Measurements from ENCODE around the gene DROSHA. TPM values are rescaled to one million over a fixed set of nuclear protein-coding genes. Genes with fewer than 3 reads are reported as not detected.

DROSHA gene
- total RNA-seq, 1 experiment from 2014 or later, result 162 TPM

DNA sequence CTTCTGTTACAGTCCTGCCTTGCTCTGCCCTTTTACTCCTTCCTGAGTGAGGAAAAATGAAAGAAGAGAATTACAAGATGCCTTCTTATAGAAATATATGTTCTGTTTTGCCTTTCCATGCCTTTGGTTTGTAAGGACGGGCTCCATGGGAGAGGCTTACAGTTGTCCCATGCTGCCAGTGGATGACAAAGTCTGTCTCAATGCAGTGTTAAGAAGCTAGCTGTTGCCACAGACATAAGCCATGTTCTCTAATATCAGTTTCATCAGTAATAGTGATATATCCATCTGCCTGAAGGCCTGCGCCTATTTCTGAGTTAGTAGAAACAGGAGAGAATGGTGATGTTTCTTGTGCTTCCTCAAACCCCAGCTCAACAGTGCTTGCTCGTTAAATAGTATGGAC is 28.0 kb upstream of the DROSHA start:
- Histone ChIP-seq H3K9me3 (ENCODE audit: insufficient read depth, low read depth) (no peaks in the 10 kb centered on the region), H3K27ac (no peak overlapping the region), H4K20me1 (ENCODE audit: insufficient read depth) (no peaks in the 10 kb centered on the region), H3K4me1 (replicated peaks; ENCODE audit: insufficient read depth) (no peaks in the 10 kb centered on the region), H3K27me3 (ENCODE audit: insufficient read depth, low read depth) (no peaks in the 10 kb centered on the region), H3K4me2 (no peak overlapping the region), H3K4me3 (no peak overlapping the region), H2AFZ (no peak overlapping the region), H3K36me3 (ENCODE audit: low read depth) (no peaks in the 10 kb centered on the region), H3K79me2 (ENCODE audit: low read depth) (no peaks in the 10 kb centered on the region), H3F3A (ENCODE audit: insufficient read depth, low read depth) (no peaks in the 10 kb centered on the region), H3K9me2 (ENCODE audit: insufficient read depth) (no peaks in the 10 kb centered on the region)
- ChIA-PET POLR2A (ENCODE audit: unreplicated experiment) (no interaction called here), CTCF (no interaction called here)
- TF ChIP-seq, protein P1, sequence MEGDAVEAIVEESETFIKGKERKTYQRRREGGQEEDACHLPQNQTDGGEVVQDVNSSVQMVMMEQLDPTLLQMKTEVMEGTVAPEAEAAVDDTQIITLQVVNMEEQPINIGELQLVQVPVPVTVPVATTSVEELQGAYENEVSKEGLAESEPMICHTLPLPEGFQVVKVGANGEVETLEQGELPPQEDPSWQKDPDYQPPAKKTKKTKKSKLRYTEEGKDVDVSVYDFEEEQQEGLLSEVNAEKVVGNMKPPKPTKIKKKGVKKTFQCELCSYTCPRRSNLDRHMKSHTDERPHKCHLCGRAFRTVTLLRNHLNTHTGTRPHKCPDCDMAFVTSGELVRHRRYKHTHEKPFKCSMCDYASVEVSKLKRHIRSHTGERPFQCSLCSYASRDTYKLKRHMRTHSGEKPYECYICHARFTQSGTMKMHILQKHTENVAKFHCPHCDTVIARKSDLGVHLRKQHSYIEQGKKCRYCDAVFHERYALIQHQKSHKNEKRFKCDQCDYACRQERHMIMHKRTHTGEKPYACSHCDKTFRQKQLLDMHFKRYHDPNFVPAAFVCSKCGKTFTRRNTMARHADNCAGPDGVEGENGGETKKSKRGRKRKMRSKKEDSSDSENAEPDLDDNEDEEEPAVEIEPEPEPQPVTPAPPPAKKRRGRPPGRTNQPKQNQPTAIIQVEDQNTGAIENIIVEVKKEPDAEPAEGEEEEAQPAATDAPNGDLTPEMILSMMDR (conservative IDR thresholded peaks at IDR 0.05), result no peak
- TF ChIP-seq EZH2 (IDR thresholded peaks at IDR 0.05; ENCODE audit: low read depth), result no peak
- BruUV-seq (replicated peaks), result no TSS peak
- no peak for DNase-seq
- intact Hi-C loops (cut with micrococcal nuclease; ENCODE audit: unreplicated experiment), result no loop called here

DNA sequence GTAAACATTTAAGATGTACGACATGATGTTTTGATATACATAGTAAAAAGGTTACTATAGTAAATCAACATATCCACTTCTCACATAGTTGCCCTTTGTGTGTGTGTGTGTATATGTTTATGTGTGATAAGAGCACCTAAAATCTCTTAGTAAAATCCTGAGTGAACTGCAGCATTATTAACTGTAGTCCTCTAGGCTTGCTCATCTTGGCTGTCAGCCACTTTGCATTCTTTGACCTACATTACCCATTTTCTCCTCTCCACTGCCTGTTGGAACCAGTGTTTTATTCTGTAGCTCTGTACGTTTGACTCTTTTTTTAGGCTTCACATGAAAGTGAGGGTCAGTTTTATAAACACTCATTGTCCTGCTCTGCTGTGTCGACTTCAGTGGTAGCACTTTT is 24.6 kb upstream of the DROSHA start:
- no peak overlapping the region for H3K27ac ChIP-seq
- POLR2A ChIA-PET (ENCODE audit: unreplicated experiment), result no interaction called here
- H3K9me3 ChIP-seq (ENCODE audit: insufficient read depth, low read depth), result no peaks in the 10 kb centered on the region
- TF ChIP-seq EZH2 (IDR thresholded peaks at IDR 0.05; ENCODE audit: low read depth), result no peak
- TF ChIP-seq, protein P1 (conservative IDR thresholded peaks at IDR 0.05), result no peak
- no peak overlapping the region for H2AFZ ChIP-seq
- H3K9me2 ChIP-seq (ENCODE audit: insufficient read depth), result no peaks in the 10 kb centered on the region
- H3K4me1 ChIP-seq (replicated peaks; ENCODE audit: insufficient read depth), result no peaks in the 10 kb centered on the region
- H3K4me2 ChIP-seq, result no peak overlapping the region
- no peak overlapping the region for H3K4me3 ChIP-seq
- BruUV-seq (replicated peaks), result no TSS peak
- CTCF ChIA-PET, result no interaction called here
- DNase-seq, result no peak
- no peaks in the 10 kb centered on the region for H3K27me3 ChIP-seq (ENCODE audit: insufficient read depth, low read depth)
- H3K79me2 ChIP-seq (ENCODE audit: low read depth), result no peaks in the 10 kb centered on the region
- no peaks in the 10 kb centered on the region for H4K20me1 ChIP-seq (ENCODE audit: insufficient read depth)
- intact Hi-C loops (cut with micrococcal nuclease; ENCODE audit: unreplicated experiment), result no loop called here
- H3F3A ChIP-seq (ENCODE audit: insufficient read depth, low read depth), result no peaks in the 10 kb centered on the region
- H3K36me3 ChIP-seq (ENCODE audit: low read depth), result no peaks in the 10 kb centered on the region

DNA sequence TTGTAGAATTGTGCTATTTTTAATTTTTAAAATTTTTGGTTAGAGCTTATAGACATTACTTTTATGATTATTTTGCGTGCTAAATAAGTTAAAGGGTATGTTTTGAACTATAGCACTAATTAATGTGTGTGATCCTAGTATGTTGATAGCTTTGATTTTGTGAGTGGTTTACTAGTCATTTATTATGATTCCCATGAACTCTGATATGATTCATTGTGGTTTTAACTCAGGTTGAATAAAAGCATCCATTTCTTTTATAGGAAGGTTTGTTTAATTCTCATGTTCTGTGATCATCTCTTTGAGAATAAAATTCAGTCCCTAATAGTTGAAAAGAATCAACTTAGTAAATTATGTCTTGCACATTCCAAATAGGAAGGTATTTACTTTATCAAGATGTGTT is 22.7 kb upstream of the DROSHA start:
- Histone ChIP-seq H3K27ac (no peak overlapping the region), H4K20me1 (ENCODE audit: insufficient read depth) (no peaks in the 10 kb centered on the region), H3K27me3 (ENCODE audit: insufficient read depth, low read depth) (no peaks in the 10 kb centered on the region), H3K36me3 (ENCODE audit: low read depth) (0 out of 2 replicates have a peak, but pooled peaks cover 4% of the 10 kb centered on the region), H3K4me1 (replicated peaks; ENCODE audit: insufficient read depth) (no peaks in the 10 kb centered on the region), H3F3A (ENCODE audit: insufficient read depth, low read depth) (no peaks in the 10 kb centered on the region), H3K9me3 (ENCODE audit: insufficient read depth, low read depth) (no peaks in the 10 kb centered on the region), H3K9me2 (ENCODE audit: insufficient read depth) (no peaks in the 10 kb centered on the region), H3K79me2 (ENCODE audit: low read depth) (no peaks in the 10 kb centered on the region), H3K4me2 (no peak overlapping the region), H3K4me3 (no peak overlapping the region), H2AFZ (no peak overlapping the region)
- CTCF ChIA-PET, result no interaction called here
- TF ChIP-seq EZH2 (IDR thresholded peaks at IDR 0.05; ENCODE audit: low read depth), result no peak
- TF ChIP-seq, protein P1 (conservative IDR thresholded peaks at IDR 0.05), result no peak
- intact Hi-C loops (cut with micrococcal nuclease; ENCODE audit: unreplicated experiment), result no loop called here
- POLR2A ChIA-PET (ENCODE audit: unreplicated experiment), result no interaction called here
- no TSS peak for BruUV-seq (replicated peaks)
- DNase-seq, result no peak
